HG03025 (cell line): ENCODE measurements around the gene MROH7.
"Not testable (repeated sequence)": the region's sequence is repeated elsewhere in the genome, so short reads cannot be mapped to it uniquely, and the experiment has no call there.

Experiments used
- ATAC-seq: cut with Tn5 transposase; IDR thresholded peaks from one replicate; pipeline ENCODE4 v1.9.1; 2021; ENCODE audit warnings: mild to moderate bottlenecking, moderate library complexity; ENCODE audit not compliant: unreplicated experiment, low FRiP score

MROH7 gene

GRCh38 chr1:54609301-54609921 lies 32.2 kb upstream of the MROH7 start:
- ATAC-seq, result no peak

- ATAC-seq, result no peak
Observed at GRCh38 chr1:54610048-54610447, 31.5 kb upstream of the MROH7 start.

DNA sequence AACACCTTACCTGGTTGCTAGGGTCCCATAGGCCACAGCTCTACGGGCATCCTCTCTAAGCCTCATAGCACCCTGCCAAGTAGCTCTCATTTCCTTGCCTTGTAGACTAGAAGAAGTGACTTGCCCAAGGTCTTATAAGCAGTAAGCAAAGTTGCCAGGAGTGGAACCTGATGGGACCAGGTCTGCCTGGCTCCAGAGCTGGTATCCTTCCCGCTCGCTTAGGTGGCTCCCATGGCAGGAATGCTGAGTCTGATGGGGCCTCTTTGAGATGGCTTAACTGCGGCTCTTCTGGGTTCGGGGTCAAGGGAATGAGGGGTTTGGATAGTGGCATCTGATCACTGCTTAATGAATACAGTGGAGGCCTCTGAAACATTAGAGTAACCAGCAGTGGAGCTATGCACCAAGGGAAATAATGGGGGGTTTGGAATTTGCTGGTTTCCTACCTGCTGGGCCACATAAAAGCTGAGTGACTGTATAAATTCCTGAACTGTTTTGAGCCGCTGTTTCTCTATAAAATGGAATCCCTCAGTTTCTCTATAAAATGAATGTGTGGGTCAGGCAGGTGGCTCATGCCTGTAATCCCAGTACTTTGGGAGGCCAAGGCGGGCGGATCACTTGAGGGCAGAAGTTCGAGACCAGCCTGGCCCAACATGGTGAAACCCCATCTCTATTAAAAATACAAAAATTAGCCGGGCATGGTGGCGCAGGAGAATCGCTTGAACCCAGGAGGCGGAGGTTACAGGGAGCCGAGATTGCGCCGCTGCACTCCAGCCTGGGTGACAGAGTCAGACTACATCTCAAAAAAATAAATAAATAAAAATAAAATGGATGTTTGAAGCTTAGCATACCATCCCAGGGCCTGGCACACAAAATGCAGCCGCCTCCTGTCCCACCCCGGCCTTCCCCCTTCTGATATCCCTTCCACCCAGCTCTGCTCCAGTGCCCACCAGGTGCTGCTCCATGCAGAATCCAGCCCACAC lies 30.7 kb upstream of the MROH7 start:
- no peak for ATAC-seq

- ATAC-seq, result no peak
Observed at GRCh38 chr1:54611621-54612020, 30.0 kb upstream of the MROH7 start.

- ATAC-seq, result no peak
Observed at GRCh38 chr1:54614024-54614423, 27.6 kb upstream of the MROH7 start.

GRCh38 chr1:54614563-54614962 lies 27.0 kb upstream of the MROH7 start:
- ATAC-seq, result no peak

DNA sequence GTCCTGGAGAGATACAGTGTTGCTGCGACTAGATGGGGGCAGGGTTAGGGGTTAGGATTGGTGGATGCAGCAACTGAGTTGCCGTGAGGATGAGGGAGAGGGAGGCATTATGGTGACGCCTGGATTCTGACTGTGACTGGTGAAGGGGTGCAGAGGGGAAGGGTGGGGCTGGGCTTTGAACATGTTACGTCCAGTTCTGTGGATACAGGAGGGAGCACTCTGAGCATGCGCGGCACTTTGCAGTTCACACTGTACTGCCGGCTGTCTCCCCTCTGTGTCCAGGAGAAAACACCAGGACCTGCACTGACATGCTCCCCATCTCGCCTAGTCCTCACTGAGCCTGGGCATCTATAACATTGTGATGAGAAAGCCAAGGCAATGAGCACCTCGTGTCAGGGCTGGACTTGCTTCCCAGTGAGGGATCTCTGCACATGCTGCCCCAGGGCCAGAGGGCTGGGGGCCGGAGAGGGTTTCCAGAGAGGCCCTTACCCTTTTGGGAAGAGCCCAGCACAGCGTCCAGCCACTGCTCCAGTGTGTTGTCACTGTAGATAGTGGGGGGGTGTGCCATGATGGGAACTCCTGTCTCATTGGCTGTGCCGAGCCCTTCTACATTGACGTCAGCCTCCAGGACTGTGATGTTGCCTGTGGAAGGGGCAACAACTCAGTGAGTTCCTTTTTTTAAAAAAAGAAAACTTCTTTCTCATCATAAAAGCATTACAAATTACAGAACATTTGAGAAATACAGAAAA lies 25.9 kb upstream of the MROH7 start:
- ATAC-seq, result no peak

DNA sequence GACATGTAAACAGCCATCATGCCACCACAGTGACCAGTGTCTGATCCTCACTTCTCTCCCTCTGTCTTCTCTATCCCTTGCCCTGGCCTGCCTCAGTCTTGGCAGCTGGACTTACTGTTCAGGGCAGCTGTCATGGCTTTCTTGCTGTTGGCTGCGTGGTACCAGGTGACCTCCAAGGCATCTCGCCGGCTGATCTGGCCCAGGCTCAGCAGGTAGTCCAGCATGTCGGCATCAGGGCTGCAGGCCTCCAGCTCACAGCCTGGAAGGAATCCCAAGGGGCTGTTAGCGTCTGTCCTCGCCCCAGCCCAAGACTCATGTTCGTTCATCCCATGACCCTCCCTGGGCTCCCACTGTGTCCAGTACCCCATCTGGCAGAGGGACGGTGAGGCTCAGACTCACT lies 21.8 kb upstream of the MROH7 start:
- no peak for ATAC-seq

DNA sequence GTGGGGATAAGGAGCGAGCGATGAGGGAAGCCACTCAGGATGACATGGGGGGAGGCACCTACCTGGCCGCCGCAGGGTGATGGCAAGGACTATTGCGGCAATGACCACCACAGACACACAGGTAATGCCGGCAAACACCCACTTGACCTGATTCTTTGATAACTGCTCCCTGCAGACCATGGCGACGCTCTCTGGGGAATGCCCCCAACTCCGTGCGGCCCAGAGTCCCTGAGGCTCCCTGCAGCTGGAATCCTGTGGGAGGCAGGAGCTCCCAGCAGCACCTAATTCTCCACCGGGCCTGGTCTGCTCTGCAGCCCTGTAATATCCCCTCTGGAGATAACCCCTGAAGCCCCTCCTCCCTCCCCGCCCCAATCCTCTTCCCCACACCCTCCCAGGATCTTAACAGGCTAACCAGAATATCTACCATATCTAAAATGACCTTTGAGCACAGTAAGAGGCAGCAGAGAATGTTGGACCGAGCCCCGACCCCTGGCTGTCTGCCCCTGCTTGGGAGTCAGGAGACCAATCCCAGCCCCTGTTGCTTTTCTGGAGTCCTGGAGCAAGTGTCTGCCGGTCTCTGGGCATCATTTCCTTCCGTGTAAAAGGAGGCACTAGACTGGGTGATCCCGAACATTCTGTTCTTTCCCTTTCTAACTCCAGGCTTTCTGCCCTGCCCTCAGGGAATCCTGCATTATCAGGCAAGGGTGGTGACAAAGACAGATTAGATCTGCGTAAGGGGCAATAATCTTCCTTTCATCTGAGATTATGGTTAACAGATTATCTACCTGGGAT lies 18.2 kb upstream of the MROH7 start, which contains the start of gene FAM151A:
FAM151A (minus strand) TSS at position 310 of the 792 bp plus-strand sequence; CDS start at position 180, 130 bp downstream.
- ATAC-seq, result no peak

DNA sequence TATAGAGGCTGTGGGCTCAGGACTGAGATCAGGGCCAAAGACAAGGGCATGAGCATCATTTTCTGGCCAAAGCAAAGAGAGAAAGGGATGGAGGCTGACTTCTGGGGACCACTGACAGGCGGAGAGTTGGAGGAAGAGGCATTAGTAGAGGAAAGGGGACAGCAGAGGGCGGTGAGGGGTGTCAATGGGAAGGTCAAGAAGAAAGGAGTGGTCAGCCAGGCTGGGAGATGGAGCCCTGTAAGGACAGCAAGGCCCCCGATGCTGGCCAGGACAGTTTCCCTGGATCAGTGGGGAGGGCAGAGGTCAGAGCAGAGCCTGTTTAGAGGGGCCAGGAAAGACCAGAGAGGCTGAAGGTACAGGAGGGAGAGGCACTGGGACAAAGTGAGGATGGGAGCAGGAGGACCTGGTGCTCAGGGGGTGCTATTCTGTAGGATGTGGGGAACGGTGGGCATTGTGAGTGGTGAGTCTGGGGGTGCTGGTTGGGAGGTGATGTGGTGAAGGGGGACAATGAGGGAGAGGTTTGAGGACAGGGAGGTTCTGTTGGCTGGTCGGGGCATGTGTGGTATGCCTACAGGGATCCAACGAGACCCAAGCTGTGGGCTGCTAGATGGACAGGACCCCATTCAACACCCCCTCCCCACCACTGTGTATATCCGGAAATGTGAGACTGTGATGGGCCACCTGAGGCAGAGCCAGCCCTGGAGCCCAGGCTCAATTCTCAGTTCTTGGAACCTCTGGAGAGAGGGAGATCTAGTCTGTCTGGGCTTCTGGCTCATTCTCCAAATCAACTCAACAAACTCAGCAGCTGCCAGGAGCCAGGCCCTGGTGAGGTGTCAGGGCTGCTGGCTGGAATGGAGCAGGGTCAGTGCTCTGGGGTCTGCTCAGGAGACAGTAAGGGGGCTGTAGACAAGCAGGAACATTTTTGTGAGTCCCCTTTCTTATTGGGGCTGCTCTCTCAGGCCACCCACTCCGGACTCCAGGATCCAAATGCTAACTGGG lies 16.8 kb upstream of the MROH7 start:
- no peak for ATAC-seq

DNA sequence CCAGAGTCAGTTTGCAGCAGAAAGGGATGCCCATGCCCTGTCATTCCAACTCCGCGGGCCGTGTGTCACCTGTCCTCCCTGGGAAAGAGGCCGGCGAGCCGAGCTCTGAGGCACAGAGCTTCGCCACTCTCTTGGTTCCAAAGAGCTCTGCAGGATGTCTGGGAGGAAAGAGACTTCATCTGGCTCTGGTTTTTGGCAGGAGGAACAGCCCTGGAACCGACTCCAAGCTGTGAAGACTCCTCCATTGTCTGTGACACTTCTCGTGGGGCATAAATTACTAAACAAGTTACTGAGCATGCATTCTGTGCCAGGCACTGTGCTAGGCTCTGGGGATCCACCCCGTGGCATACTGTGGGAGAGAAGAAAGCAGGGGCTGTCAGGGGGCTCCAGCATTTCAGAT lies 14.4 kb upstream of the MROH7 start:
- ATAC-seq, result no peak

DNA sequence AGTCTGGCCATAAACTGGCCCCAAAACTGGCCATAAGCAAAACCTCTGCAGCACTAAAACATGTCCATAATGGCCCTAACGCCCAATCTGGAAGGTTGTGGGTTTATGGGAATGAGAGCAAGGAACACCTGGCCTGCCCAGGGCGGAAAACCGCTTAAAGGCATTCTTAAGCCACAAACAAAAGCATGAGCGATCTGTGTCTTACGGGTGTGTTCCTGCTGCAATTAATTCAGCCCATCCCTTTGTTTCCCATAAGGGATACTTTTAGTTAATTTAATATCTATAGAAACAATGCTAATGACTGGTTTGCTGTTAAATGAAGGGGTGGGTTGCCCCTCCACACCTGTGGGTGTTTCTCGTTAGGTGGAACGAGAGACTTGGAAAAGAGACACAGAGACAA lies 5.8 kb upstream of the MROH7 start:
- ATAC-seq, result not testable (repeated sequence)

GRCh38 chr1:54636461-54637446 lies 4.8 kb upstream of the MROH7 start:
- ATAC-seq, result not testable (repeated sequence)

DNA sequence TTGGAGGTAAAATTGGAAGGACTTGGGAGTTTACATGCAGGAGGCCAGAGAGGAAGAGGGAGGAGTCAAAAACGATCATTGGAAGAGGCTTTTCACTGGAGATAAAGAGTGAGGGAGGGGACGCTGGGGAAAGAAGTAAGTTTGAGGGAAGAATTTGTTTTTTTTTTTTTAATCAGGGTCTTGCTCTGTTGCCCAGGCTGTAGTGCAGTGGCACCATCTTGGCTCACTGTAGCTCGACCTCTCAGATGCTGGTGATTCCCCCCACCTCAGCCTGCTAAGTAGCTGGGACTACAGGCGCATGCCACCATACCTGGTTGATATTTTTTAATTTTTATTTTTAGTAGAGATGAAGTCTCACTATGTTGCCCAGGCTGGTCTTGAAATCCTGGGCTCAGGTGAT lies 1.2 kb upstream of the MROH7 start:
- no peak for ATAC-seq

GRCh38 chr1:54643736-54644135 lies 2.1 kb downstream of the MROH7 start:
- ATAC-seq, result no peak

DNA sequence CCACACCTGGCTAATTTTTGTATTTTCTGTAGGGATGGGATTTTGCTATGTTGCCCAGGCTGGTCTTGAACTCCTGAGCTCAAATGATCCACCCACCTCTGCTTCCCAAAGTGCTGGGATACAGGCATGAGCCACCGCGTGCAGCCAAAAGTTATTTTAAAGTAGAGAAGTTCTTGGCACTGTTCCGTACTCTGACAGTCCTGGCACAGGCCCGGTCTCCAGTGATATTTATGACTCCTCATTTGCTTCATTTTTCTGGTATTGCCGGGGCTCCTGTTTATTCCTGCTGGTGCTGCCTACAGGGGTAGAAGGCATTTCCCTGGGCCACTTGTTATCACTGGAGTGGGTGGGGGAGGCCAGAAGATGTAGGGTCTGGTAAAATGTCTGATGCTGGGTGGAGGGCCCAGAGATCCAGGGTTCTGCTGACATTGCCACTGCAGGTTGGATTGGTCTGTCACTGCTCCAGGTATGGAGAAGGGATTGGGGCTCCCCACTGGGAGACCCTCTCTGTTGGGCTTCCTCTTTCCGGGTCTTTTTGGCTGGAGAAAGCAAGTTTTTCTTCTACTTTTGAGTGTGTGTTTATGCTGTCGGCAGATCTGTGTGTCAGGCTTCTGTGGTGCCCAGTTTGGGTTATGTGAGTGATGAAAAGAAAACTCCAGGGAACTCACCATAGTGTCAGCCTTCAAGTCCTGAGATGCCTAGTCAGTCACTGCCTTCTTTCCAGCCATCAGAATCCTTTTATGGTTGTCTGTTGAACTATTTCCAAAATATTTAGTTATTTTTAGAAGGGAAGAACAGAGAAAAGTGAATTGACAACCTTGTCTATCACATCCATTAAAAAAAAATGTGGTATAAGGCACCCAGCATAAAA lies 4.5 kb downstream of the MROH7 start:
- ATAC-seq, result no peak
